Retinal pigment epithelial cell (primary cell): Measurements from ENCODE around the gene TBXAS1.

Experiments used
- DNase-seq: peaks from one replicate; pipeline ENCODE4 v3.0.0-alpha.2; 2010; ENCODE audit warnings: low read depth
- H3K4me3 ChIP-seq: 2 replicates; pipeline ENCODE4 v1.5.1; 2011; ENCODE audit warnings: mild to moderate bottlenecking, low read length, control low read depth, moderate library complexity
- CTCF ChIP-seq: conservative IDR thresholded peaks from 2 replicates; pipeline ENCODE4 v1.5.1; 2011; ENCODE audit warnings: low read depth, low read length, control low read depth, inconsistent platforms

The TBXAS1 gene

GRCh38 chr7:139875821-139876241, 46.8 kb downstream of the TBXAS1 start:
- no peak overlapping the region for H3K4me3 ChIP-seq
- no peak for TF ChIP-seq CTCF
- DNase-seq = no peak

- H3K4me3 ChIP-seq = no peak overlapping the region
- DNase-seq = no peak
- no peak for TF ChIP-seq CTCF
Measured at GRCh38 chr7:139876622-139877283, 47.7 kb downstream of the TBXAS1 start.

- TF ChIP-seq CTCF = no peak
- H3K4me3 ChIP-seq = no peak overlapping the region
- no peak for DNase-seq
Measured at GRCh38 chr7:139883814-139884213, 54.8 kb downstream of the TBXAS1 start.

- no peak for DNase-seq
- no peak for TF ChIP-seq CTCF
Measured at GRCh38 chr7:139884441-139884840, 55.4 kb downstream of the TBXAS1 start.

GRCh38 chr7:139885511-139885910, 56.4 kb downstream of the TBXAS1 start:
- no peak for TF ChIP-seq CTCF
- H3K4me3 ChIP-seq = no peak overlapping the region
- DNase-seq = no peak

More at GRCh38 chr7:139884441-139884840, 55.4 kb downstream of the TBXAS1 start:
- H3K4me3 ChIP-seq = no peak overlapping the region

- no peak for DNase-seq
- H3K4me3 ChIP-seq = no peak overlapping the region
- TF ChIP-seq CTCF = no peak
Measured at GRCh38 chr7:139886206-139886605, 57.1 kb downstream of the TBXAS1 start.

GRCh38 chr7:139886899-139887298, 57.8 kb downstream of the TBXAS1 start:
- DNase-seq = no peak
- no peak overlapping the region for H3K4me3 ChIP-seq
- no peak for TF ChIP-seq CTCF
